GM12891 (cell line): ENCODE data around the gene FAM50A.

ENCODE experiments used
- PAX5 ChIP-seq: IDR thresholded peaks from 2 replicates; pipeline ENCODE4 v1.6.1; 2011; ENCODE audit warnings: low read length, moderate library complexity, mild to moderate bottlenecking; ENCODE audit not compliant: insufficient read depth, severe bottlenecking
- POLR2A ChIP-seq: IDR thresholded peaks from 2 replicates; pipeline ENCODE4 v1.6.1; 2011; ENCODE audit warnings: low read depth, low read length, control low read depth
- POLR2AphosphoS5 ChIP-seq: IDR thresholded peaks from 2 replicates; pipeline ENCODE4 v1.6.1; 2011; ENCODE audit warnings: low read depth, low read length, control low read depth
- POU2F2 ChIP-seq: IDR thresholded peaks from 2 replicates; pipeline ENCODE4 v1.6.1; 2011; ENCODE audit warnings: low read depth, mild to moderate bottlenecking, control low read depth, low read length, moderate library complexity
- SPI1 ChIP-seq: IDR thresholded peaks from 2 replicates; pipeline ENCODE4 v1.6.1; 2011; ENCODE audit warnings: low read depth, low read length, control low read depth
- TAF1 ChIP-seq: IDR thresholded peaks from 2 replicates; pipeline ENCODE4 v1.6.1; 2011; ENCODE audit warnings: low read depth, low read length, control low read depth

- no peak for TF ChIP-seq POLR2A
- TF ChIP-seq POLR2AphosphoS5, result no peak
- TF ChIP-seq TAF1, result no peak
- TF ChIP-seq SPI1, result no peak
- TF ChIP-seq PAX5, result no peak
- TF ChIP-seq POU2F2, result no peak
Measured at GRCh38 chrX:154430479-154430878, 13.5 kb upstream of the FAM50A start.
